KMS-11 (cell line): ENCODE measurements around the gene GRPR.
"Not testable (repeated sequence)": the region's sequence is repeated elsewhere in the genome, so short reads cannot be mapped to it uniquely, and the experiment has no call there.

ENCODE experiments used
- H2AFZ ChIP-seq: fragments of 200-600 bp; sonication (generic); 2 replicates; pipeline ENCODE4 v1.6.1; 2016; ENCODE audit warnings: antibody characterized with exemption, mixed run types, low read depth
- H3K27ac ChIP-seq: fragments of 200-600 bp; sonication (generic); 2 replicates; pipeline ENCODE4 v1.6.1; 2016; ENCODE audit warnings: mild to moderate bottlenecking, mixed run types
- H3K27me3 ChIP-seq: fragments of 200-600 bp; sonication (generic); 2 replicates; pipeline ENCODE4 v1.6.1; 2017; ENCODE audit warnings: mild to moderate bottlenecking, low read depth, mixed run types, moderate library complexity; ENCODE audit not compliant: insufficient read depth
- H3K36me3 ChIP-seq: fragments of 200-600 bp; sonication (generic); 2 replicates; pipeline ENCODE4 v1.6.1; 2017; ENCODE audit warnings: mild to moderate bottlenecking, mixed run types; ENCODE audit not compliant: insufficient read depth
- H3K4me1 ChIP-seq: fragments of 200-600 bp; sonication (generic); 2 replicates; pipeline ENCODE4 v1.6.1; 2016; ENCODE audit warnings: mild to moderate bottlenecking, low read depth, mixed run types; ENCODE audit not compliant: poor library complexity, severe bottlenecking
- H3K4me2 ChIP-seq: fragments of 200-600 bp; sonication (generic); 2 replicates; pipeline ENCODE4 v1.7.0; 2016; ENCODE audit warnings: mild to moderate bottlenecking, mixed run types
- H3K4me3 ChIP-seq: fragments of 200-600 bp; sonication (generic); IDR thresholded peaks from 2 replicates; pipeline ENCODE4 v1.6.1; 2017; ENCODE audit warnings: low read depth, low read length, mixed read lengths; ENCODE audit not compliant: insufficient read depth
- H3K79me2 ChIP-seq: fragments of 200-600 bp; sonication (generic); 2 replicates; pipeline ENCODE4 v1.6.1; 2016; ENCODE audit warnings: low read depth, mixed run types; ENCODE audit not compliant: insufficient read depth
- H3K9ac ChIP-seq: fragments of 200-600 bp; sonication (generic); 2 replicates; pipeline ENCODE4 v1.6.1; 2016; ENCODE audit warnings: mild to moderate bottlenecking, mixed run types
- H4K20me1 ChIP-seq: fragments of 200-600 bp; sonication (generic); 2 replicates; pipeline ENCODE4 v1.6.1; 2016; ENCODE audit warnings: mild to moderate bottlenecking, mixed run types; ENCODE audit not compliant: insufficient read depth
- TF ChIP-seq, protein P1 (sequence below): fragments of 200-600 bp; sonication (generic); conservative IDR thresholded peaks from 2 replicates; pipeline ENCODE4 v1.6.1; 2017; ENCODE audit warnings: low read depth, mild to moderate bottlenecking, antibody characterized with exemption, low read length, moderate library complexity, mixed read lengths

GRPR gene

GRCh38 chrX:16175329-16176061 is 52.1 kb downstream of the GRPR start:
- Histone ChIP-seq H4K20me1 (no peaks in the 10 kb centered on the region), H3K36me3 (no peaks in the 10 kb centered on the region), H3K4me3 (no peak overlapping the region), H3K79me2 (no peaks in the 10 kb centered on the region), H3K27me3 (no peaks in the 10 kb centered on the region), H2AFZ (no peak overlapping the region), H3K4me1 (no peaks in the 10 kb centered on the region), H3K9ac (no peak overlapping the region), H3K27ac (no peak overlapping the region), H3K4me2 (no peak overlapping the region)
- TF ChIP-seq, protein P1, sequence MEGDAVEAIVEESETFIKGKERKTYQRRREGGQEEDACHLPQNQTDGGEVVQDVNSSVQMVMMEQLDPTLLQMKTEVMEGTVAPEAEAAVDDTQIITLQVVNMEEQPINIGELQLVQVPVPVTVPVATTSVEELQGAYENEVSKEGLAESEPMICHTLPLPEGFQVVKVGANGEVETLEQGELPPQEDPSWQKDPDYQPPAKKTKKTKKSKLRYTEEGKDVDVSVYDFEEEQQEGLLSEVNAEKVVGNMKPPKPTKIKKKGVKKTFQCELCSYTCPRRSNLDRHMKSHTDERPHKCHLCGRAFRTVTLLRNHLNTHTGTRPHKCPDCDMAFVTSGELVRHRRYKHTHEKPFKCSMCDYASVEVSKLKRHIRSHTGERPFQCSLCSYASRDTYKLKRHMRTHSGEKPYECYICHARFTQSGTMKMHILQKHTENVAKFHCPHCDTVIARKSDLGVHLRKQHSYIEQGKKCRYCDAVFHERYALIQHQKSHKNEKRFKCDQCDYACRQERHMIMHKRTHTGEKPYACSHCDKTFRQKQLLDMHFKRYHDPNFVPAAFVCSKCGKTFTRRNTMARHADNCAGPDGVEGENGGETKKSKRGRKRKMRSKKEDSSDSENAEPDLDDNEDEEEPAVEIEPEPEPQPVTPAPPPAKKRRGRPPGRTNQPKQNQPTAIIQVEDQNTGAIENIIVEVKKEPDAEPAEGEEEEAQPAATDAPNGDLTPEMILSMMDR, result no peak

- no peak overlapping the region for H2AFZ ChIP-seq
- H3K27ac ChIP-seq, result no peak overlapping the region
- no peaks in the 10 kb centered on the region for H3K27me3 ChIP-seq
- TF ChIP-seq, protein P1, result no peak
- no peaks in the 10 kb centered on the region for H3K79me2 ChIP-seq
- H3K4me1 ChIP-seq, result no peaks in the 10 kb centered on the region
- no peaks in the 10 kb centered on the region for H3K36me3 ChIP-seq
- H3K4me3 ChIP-seq, result no peak overlapping the region
- H3K4me2 ChIP-seq, result no peak overlapping the region
- no peaks in the 10 kb centered on the region for H4K20me1 ChIP-seq
- H3K9ac ChIP-seq, result no peak overlapping the region
These were observed 53.9 kb downstream of the GRPR start for GRCh38 chrX:16177260-16177659.

- H4K20me1 ChIP-seq, H3K27ac ChIP-seq, H3K9ac ChIP-seq, H2AFZ ChIP-seq, H3K4me1 ChIP-seq, H3K36me3 ChIP-seq, H3K4me2 ChIP-seq, H3K27me3 ChIP-seq, H3K4me3 ChIP-seq, H3K79me2 ChIP-seq: not testable (repeated sequence)
These were observed 60.5 kb downstream of the GRPR start for GRCh38 chrX:16183843-16184242.

DNA sequence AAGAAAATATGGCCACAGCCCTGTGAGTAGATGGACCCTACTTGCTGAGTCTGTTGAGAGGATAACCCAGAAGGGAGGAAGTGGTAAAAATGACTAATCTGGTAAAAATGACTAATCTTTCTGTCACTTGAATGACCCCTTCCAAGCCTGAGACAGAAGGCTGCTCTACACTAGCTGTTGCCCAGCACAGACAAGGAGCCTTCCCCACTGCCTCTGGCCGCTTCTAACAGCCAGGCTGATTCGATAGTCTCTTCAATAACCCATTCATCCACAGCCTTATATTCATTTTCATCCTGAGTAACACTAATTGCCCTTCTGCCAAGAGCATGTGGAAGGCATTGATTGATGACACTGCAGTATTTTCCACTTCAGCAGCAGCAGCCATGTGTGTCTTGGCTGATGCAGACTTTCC is 62.4 kb downstream of the GRPR start:
- Histone ChIP-seq H2AFZ (no peak overlapping the region), H3K36me3 (no peaks in the 10 kb centered on the region), H4K20me1 (no peaks in the 10 kb centered on the region), H3K4me3 (no peak overlapping the region), H3K79me2 (no peaks in the 10 kb centered on the region), H3K27me3 (no peaks in the 10 kb centered on the region), H3K4me2 (no peak overlapping the region), H3K9ac (no peak overlapping the region), H3K27ac (no peak overlapping the region), H3K4me1 (no peaks in the 10 kb centered on the region)
- TF ChIP-seq, protein P1, result no peak

DNA sequence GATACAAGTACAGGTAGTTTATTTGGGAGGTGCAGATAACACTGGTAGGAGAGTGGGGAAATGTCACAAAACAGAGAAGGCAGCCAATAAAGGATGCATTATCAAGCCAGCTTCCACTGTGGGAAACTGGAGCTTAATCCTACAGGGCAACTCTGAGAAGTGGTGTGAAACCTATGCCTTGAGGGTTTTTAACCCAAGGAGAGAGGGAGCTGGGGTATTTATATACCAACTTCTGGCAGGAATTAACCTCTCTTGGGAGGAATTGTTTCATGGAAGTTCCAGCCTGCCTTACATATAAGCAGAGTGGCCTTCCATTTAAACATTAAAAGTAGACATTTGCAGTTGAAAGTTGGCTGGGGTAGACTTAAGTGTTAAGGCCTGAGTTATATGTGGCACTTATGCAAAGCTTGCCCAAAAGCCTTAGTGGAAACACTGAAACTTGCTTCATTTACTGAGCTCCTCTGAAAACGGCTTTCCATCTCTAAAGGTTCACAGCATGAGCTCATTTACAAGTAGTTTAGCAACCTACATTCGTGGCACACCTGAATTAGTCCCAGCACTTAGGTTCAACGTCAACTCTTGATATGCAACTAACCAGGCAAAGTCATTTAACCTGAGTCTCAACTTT is 63.1 kb downstream of the GRPR start:
- Histone ChIP-seq H3K4me2 (no peak overlapping the region), H3K27me3 (no peaks in the 10 kb centered on the region), H4K20me1 (no peaks in the 10 kb centered on the region), H3K4me3 (no peak overlapping the region), H2AFZ (no peak overlapping the region), H3K79me2 (no peaks in the 10 kb centered on the region), H3K27ac (no peak overlapping the region), H3K36me3 (no peaks in the 10 kb centered on the region), H3K4me1 (no peaks in the 10 kb centered on the region), H3K9ac (no peak overlapping the region)
- TF ChIP-seq, protein P1, result no peak
